Activated CD8-positive, alpha-beta memory T cell treated with anti-CD3 and anti-CD28 coated beads, Interleukin-2, amount 10 ng/mL, durations not matched to agents 7 days and 5 days (primary cell): Measurements from ENCODE around the gene CD4. TPM values are rescaled to one million over a fixed set of nuclear protein-coding genes. Genes with fewer than 3 reads are reported as not detected.
"Not testable (repeated sequence)": the region's sequence is repeated elsewhere in the genome, so short reads cannot be mapped to it uniquely, and the experiment has no call there.

ENCODE experiments used
- ATAC-seq: fragments of 150-1000 bp; cut with Tn5 transposase; one replicate; pipeline ENCODE4 v1.10.0; 2021; ENCODE audit warnings: moderate library complexity
- CTCF ChIA-PET: fragments of 350-600 bp; sonication (Branson Sonifier 250); formaldehyde crosslinking; loops from one replicate; lab custom pipeline; 2021; ENCODE audit warnings: antibody characterized with exemption; lab: Charles Lee
- DNase-seq: peaks from one replicate; pipeline ENCODE4 v3.0.0-alpha.2; 2020
- H3K27ac Mint-ChIP-seq: one replicate; pipeline ENCODE4 v1.8.0; 2021; ENCODE audit warnings: mild to moderate bottlenecking, mixed read lengths
- H3K27me3 Mint-ChIP-seq: one replicate; pipeline ENCODE4 v1.8.0; 2021; ENCODE audit warnings: mixed read lengths
- H3K36me3 Mint-ChIP-seq: one replicate; pipeline ENCODE4 v1.8.0; 2021; ENCODE audit warnings: mild to moderate bottlenecking, mixed read lengths
- H3K4me1 Mint-ChIP-seq: one replicate; pipeline ENCODE4 v1.8.0; 2021; ENCODE audit warnings: mixed read lengths
- H3K4me3 Mint-ChIP-seq: one replicate; pipeline ENCODE4 v1.8.0; 2021; ENCODE audit warnings: mild to moderate bottlenecking, moderate library complexity, mixed read lengths
- H3K9me3 Mint-ChIP-seq: one replicate; pipeline ENCODE4 v1.8.0; 2022; ENCODE audit warnings: low read depth, mixed read lengths
- total RNA-seq, 2 experiments: library from RNA; stranded (reverse); gene quantifications; one replicate each; pipeline ENCODE4 v1.2.3, GENCODE V29; 2021

CD4 gene
- total RNA-seq, 2 experiments from 2014 or later, result 0.82 to 1.8 TPM

DNA sequence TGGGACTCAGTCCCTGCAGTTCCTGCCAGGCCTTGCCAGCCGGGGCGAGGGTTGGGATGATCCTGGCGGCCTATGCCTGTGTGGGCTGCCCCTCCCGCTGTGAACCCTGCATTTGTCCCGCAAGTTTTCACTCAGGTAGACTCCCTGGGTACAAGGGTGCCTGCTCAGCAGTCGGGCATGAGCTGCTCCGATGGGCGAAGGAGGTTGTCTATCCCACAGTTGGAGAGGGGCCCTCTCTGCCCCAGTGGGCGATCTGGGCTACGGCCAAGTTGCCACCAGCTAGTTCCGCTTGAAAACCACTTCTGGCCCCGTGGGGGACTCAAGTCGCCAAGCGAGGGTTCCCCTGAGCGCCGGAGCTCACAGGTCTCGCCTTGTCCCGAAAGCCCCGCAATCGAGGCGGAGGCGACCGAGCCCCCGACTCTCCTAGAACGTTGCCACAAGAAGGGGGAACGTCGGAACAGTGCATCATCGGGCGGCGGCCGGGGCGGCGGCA, 77.6 kb downstream of the CD4 start:
- Mint-ChIP-seq H3K27me3 (no peaks in the 10 kb centered on the region), H3K27ac (peak overlapping the region; percentile 90), H3K9me3 (no peaks in the 10 kb centered on the region), H3K4me1 (peaks cover 43% of the 10 kb centered on the region), H3K36me3 (peaks cover 62% of the 10 kb centered on the region), H3K4me3 (peak overlapping the region; percentile 98)
- CTCF ChIA-PET, result interaction anchor here (0.7 to 4.9 kb wide), 11 partner anchors 14 to 143 kb away, joined by 3 to 55 read pairs (median 6); partner anchors contain the start of genes CDCA3, COPS7A, MLF2 and USP5
- ATAC-seq (peak; percentile 4), DNase-seq (no peak)

DNA sequence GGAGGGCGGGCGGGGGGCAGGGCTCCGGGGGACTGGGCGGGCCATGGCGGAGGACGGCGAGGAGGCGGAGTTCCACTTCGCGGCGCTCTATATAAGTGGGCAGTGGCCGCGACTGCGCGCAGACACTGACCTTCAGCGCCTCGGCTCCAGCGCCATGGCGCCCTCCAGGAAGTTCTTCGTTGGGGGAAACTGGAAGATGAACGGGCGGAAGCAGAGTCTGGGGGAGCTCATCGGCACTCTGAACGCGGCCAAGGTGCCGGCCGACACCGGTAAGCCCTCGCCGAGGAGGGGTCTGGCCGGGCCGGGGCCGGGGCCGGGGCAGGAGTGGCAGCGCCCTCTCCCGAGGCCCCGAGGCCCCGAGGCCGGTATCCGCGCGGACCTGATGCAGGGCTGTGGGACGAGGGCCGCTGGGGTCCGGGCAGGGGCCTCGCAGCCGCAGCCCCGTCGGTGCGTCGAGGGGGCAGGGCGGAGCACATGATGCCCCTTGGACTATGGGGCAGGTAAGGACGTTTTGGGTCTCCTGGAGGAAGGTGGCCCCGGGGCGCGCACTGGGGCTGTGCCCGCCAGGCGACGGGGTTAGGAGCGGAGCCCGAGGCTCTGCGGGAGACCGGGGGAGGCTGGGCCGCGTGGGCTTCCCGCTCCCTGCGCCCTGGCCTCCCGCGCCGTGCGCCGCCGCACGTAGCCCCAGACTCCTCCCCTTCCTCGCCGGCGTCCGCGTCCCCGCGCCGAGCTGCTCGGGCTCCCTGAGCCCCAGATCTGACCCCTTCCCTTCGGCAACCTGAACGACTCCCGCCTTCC, 78.3 kb downstream of the CD4 start, which contains the start of gene TPI1:
TPI1 (plus strand) TSS at position 119 of the 798 bp plus-strand sequence; CDS start at position 155, 36 bp downstream.
- peaks cover 47% of the 10 kb centered on the region for H3K4me1 Mint-ChIP-seq
- no peaks in the 10 kb centered on the region for H3K27me3 Mint-ChIP-seq

DNA sequence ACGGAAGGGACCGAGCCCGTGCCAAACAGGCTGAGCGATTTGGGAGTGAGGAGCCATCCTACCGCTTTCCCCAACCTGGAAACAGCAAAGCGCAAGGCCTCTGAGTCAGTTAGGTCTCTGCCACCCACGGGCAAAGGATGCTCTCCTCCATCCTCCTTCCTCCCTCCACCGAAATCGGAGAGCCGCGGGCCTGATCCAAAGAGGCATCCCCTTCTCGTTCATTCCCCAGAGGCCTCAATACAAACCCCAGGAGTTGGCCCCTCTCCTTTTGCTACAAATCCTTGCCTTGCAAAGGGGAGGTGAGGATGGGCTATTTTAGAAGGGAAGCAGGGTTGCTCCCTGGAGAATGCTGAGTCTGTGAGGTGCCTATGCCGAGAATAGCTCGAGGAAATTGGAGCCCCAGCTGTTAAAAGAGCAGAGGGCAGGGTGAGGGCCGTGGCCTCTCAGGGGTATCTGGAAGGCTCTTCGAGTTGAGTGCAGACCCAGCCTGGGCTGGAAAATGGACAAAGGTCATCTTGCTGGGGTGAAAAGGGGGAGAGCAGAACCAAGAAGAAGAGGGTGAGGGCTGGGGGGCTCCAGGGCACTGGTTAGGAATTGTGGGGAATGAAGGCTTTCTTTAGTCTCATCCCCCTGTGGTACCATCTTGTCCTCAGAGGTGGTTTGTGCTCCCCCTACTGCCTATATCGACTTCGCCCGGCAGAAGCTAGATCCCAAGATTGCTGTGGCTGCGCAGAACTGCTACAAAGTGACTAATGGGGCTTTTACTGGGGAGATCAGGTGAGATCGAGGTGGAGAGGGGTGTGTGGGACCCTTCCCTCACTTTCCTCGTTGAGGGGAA, 79.1 kb downstream of the CD4 start:
- peak overlapping the region; percentile 98 for H3K4me3 Mint-ChIP-seq
- peaks cover 57% of the 10 kb centered on the region for H3K36me3 Mint-ChIP-seq
- no peaks in the 10 kb centered on the region for H3K9me3 Mint-ChIP-seq
- peaks cover 47% of the 10 kb centered on the region for H3K4me1 Mint-ChIP-seq
- DNase-seq (no peak), ATAC-seq (no peak)
- H3K27ac Mint-ChIP-seq, result peak overlapping the region; percentile 88
- CTCF ChIA-PET, result interaction anchor here (0.8 to 4.9 kb wide), 31 partner anchors 8 to 263 kb away, joined by 3 to 55 read pairs (median 5); partner anchors contain the start of genes C12orf57, C1RL, CDCA3 and COPS7A
- H3K27me3 Mint-ChIP-seq, result no peaks in the 10 kb centered on the region

More for the DNA sequence above, 78.3 kb downstream of the CD4 start, which contains the start of gene TPI1:
- CTCF ChIA-PET, result interaction anchor here (0.8 to 4.9 kb wide), 14 partner anchors 14 to 245 kb away, joined by 3 to 55 read pairs (median 6); partner anchors contain the start of genes CDCA3, COPS7A, MLF2 and USP5
- Mint-ChIP-seq H3K9me3 (no peaks in the 10 kb centered on the region), H3K27ac (peak within 1 kb of the TSS; percentile 90), H3K36me3 (peaks cover 61% of the 10 kb centered on the region), H3K4me3 (peak within 1 kb of the TSS; percentile 98)
- ATAC-seq, result peak; percentile 71
- peak; percentile 87 for DNase-seq

DNA sequence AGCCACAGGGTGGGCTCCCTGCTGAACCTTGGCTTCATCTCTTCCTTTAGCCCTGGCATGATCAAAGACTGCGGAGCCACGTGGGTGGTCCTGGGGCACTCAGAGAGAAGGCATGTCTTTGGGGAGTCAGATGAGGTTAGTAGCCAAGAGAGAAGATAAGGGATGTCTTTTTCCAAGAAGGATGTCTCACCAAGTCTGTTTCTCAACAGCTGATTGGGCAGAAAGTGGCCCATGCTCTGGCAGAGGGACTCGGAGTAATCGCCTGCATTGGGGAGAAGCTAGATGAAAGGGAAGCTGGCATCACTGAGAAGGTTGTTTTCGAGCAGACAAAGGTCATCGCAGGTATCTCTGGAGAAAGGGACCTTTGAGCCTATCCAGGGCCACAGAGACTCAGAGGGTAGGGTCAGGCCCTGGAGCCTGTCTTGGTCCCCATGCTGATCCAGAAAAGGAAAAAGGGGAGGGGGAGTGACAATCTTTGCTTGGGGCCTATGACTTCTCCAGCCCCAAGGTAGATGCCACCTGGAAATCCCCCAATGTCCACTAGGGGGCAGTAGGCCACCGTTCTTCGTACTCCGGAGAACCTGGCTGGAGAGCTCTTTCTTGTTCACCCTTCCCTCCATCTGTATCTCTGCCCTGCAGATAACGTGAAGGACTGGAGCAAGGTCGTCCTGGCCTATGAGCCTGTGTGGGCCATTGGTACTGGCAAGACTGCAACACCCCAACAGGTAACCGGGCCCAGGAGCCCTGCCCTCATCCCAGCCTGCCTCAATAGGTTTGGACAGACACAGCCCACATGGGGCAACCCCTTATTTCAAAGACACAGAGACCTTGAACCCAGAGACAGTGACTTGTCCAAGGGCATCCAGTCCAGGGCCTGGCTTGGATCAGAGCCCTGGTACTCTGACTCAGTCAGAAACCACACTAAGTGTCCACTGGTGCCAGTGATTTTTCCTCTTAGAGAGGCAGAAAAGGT, 80.0 kb downstream of the CD4 start:
- H3K27ac Mint-ChIP-seq, result peak overlapping the region; percentile 88
- no peak for ATAC-seq
- H3K4me1 Mint-ChIP-seq, result peaks cover 51% of the 10 kb centered on the region
- CTCF ChIA-PET, result interaction anchor here (0.6 to 4.9 kb wide), 35 partner anchors 9 to 264 kb away, joined by 3 to 55 read pairs (median 5); partner anchors contain the start of genes C12orf57, C1RL, CDCA3 and COPS7A
- peak overlapping the region; percentile 98 for H3K4me3 Mint-ChIP-seq
- no peaks in the 10 kb centered on the region for H3K9me3 Mint-ChIP-seq
- H3K27me3 Mint-ChIP-seq, result no peaks in the 10 kb centered on the region
- H3K36me3 Mint-ChIP-seq, result peaks cover 54% of the 10 kb centered on the region
- DNase-seq, result peak; percentile 91

DNA sequence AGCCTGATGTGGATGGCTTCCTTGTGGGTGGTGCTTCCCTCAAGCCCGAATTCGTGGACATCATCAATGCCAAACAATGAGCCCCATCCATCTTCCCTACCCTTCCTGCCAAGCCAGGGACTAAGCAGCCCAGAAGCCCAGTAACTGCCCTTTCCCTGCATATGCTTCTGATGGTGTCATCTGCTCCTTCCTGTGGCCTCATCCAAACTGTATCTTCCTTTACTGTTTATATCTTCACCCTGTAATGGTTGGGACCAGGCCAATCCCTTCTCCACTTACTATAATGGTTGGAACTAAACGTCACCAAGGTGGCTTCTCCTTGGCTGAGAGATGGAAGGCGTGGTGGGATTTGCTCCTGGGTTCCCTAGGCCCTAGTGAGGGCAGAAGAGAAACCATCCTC, 81.0 kb downstream of the CD4 start:
- Mint-ChIP-seq H3K27ac (peak overlapping the region; percentile 41), H3K4me3 (peak overlapping the region; percentile 98), H3K36me3 (peaks cover 50% of the 10 kb centered on the region), H3K4me1 (peaks cover 57% of the 10 kb centered on the region)
- ATAC-seq, DNase-seq, H3K27me3 Mint-ChIP-seq, H3K9me3 Mint-ChIP-seq: not testable (repeated sequence)
- CTCF ChIA-PET, result interaction anchor here (0.9 to 7.3 kb wide), 14 partner anchors 10 to 239 kb away, joined by 3 to 90 read pairs (median 8); partner anchors contain the start of genes C12orf57, C1RL, CDCA3 and RNU7-1

Other genes starting within 250 kb of the CD4 start
- gene IFFO1, start 233.5 kb upstream of the CD4 start, total RNA-seq, result 10 to 100 TPM; 29.3 to 30.0 TPM
- gene NOP2, start 221.2 kb upstream of the CD4 start, total RNA-seq, result 100 to 1,000 TPM in 1 of 2 experiments, 10 to 100 TPM in 1; 76.7 to 117 TPM
- gene CHD4, start 182.1 kb upstream of the CD4 start, total RNA-seq, result 100 to 1,000 TPM; 288 to 320 TPM
- gene LPAR5, start 153.6 kb upstream of the CD4 start, total RNA-seq, result 10 to 100 TPM; 15.8 to 18.5 TPM
- gene ACRBP, start 142.1 kb upstream of the CD4 start, total RNA-seq, result 1 to 10 TPM; 1.1 to 2.0 TPM
- gene ING4, start 126.4 kb upstream of the CD4 start, total RNA-seq, result 10 to 100 TPM; 26.0 to 26.3 TPM
- 10 to 100 TPM; 76.3 to 76.4 TPM for gene ZNF384, start 100.2 kb upstream of the CD4 start, total RNA-seq
- gene PIANP, start 88.7 kb upstream of the CD4 start, total RNA-seq, result not detected
- gene COPS7A, start 65.5 kb upstream of the CD4 start, total RNA-seq, result 10 to 100 TPM; 28.2 to 30.0 TPM
- 100 to 1,000 TPM; 102 to 113 TPM for gene MLF2, start 36.4 kb upstream of the CD4 start, total RNA-seq
- gene PTMS, start 23.2 kb upstream of the CD4 start, total RNA-seq, result 100 to 1,000 TPM; 131 to 142 TPM
- gene LAG3, start 17.0 kb upstream of the CD4 start, total RNA-seq, result 100 to 1,000 TPM; 320 to 420 TPM
- under 1 TPM in 1 of 2 experiments, not detected in 1; 0.82 TPM for gene GPR162, start 32.3 kb downstream of the CD4 start, total RNA-seq
- under 1 TPM; 0.23 to 0.99 TPM for gene P3H3, start 38.9 kb downstream of the CD4 start, total RNA-seq
- under 1 TPM in 1 of 2 experiments, not detected in 1; 0.12 TPM for gene GNB3, start 51.4 kb downstream of the CD4 start, total RNA-seq
- 100 to 1,000 TPM in 1 of 2 experiments, 10 to 100 TPM in 1; 89.1 to 125 TPM for gene CDCA3, start 61.8 kb downstream of the CD4 start, total RNA-seq
- gene USP5, start 62.6 kb downstream of the CD4 start, total RNA-seq, result 100 to 1,000 TPM in 1 of 2 experiments, 10 to 100 TPM in 1; 98.8 to 129 TPM
- gene TPI1, start 78.0 kb downstream of the CD4 start, total RNA-seq, result 1,000 to 10,000 TPM; 1,086 to 1,277 TPM
- 10 to 100 TPM; 10.5 to 14.4 TPM for gene SPSB2, start 83.8 kb downstream of the CD4 start, total RNA-seq
- 1 to 10 TPM; 4.9 to 8.7 TPM for gene LRRC23, start 115.3 kb downstream of the CD4 start, total RNA-seq
- gene ENO2, start 125.1 kb downstream of the CD4 start, total RNA-seq, result 100 to 1,000 TPM; 106 to 171 TPM
- gene ATN1, start 138.4 kb downstream of the CD4 start, total RNA-seq, result 10 to 100 TPM; 38.3 to 40.1 TPM
- not detected for gene RNU7-1, start 154.3 kb downstream of the CD4 start, total RNA-seq
- 100 to 1,000 TPM; 120 to 132 TPM for gene C12orf57, start 154.5 kb downstream of the CD4 start, total RNA-seq
- 100 to 1,000 TPM; 283 to 367 TPM for gene PTPN6, start 161.8 kb downstream of the CD4 start, total RNA-seq
- gene PHB2, start 181.1 kb downstream of the CD4 start, total RNA-seq, result 100 to 1,000 TPM; 211 to 271 TPM
- 10 to 100 TPM; 59.9 to 69.5 TPM for gene EMG1, start 181.4 kb downstream of the CD4 start, total RNA-seq
- gene LPCAT3, start 228.9 kb downstream of the CD4 start, total RNA-seq, result 10 to 100 TPM; 29.3 to 32.0 TPM